B cell (primary cell): ENCODE data around the gene CLIP2. TPM values are rescaled to one million over a fixed set of nuclear protein-coding genes. Genes with fewer than 3 reads are reported as not detected.

ENCODE experiments used
- ATAC-seq: fragments of 200-7000 bp; cut with Tn5 transposase; one replicate; pipeline ENCODE4 v1.10.0; 2021; ENCODE audit warnings: low read depth, mild to moderate bottlenecking, moderate number of reproducible peaks, moderate library complexity
- CTCF ChIA-PET: fragments of 350-600 bp; sonication (Branson Sonifier 250); formaldehyde crosslinking; loops from one replicate; lab custom pipeline; 2021; ENCODE audit warnings: antibody characterized with exemption, inconsistent platforms; lab: Charles Lee
- POLR2A ChIA-PET: fragments of 350-600 bp; sonication (Branson Sonifier 250); formaldehyde crosslinking; loops from one replicate; lab custom pipeline; 2021; ENCODE audit warnings: antibody characterized with exemption; lab: Charles Lee
- DNase-seq: peaks from one replicate; pipeline ENCODE4 v3.0.0; 2013
- H2AFZ ChIP-seq: 2 replicates; pipeline ENCODE4 v1.6.1; 2012; ENCODE audit warnings: mild to moderate bottlenecking, low read depth, low read length; ENCODE audit not compliant: insufficient read depth, poor library complexity, severe bottlenecking
- H3K27ac ChIP-seq, 2 donors: 1 replicate in 1 of 2; 2 replicates in 1 of 2; pipeline ENCODE4 v1.5.1; 2012 to 2013; ENCODE audit warnings: low read length in 2 of 2, mild to moderate bottlenecking in 2 of 2, moderate library complexity in 1 of 2
- H3K27me3 ChIP-seq, 4 experiments: fragments of 200-600 bp in 1 of 4; sonication (generic) in 1 of 4; replicated peaks in 1 of 4; 1 replicate in 2 of 4; 2 replicates in 2 of 4; pipeline versions ENCODE4 v1.6.1 to v1.7.0; 2013 to 2016; ENCODE audit warnings: low read length in 3 of 4, mild to moderate bottlenecking in 2 of 4, mixed read lengths in 1 of 4, moderate library complexity in 1 of 4; ENCODE audit not compliant: insufficient read depth in 4 of 4, control insufficient read depth in 3 of 4; ENCODE audit errors: control extremely low read depth in 1 of 4
- H3K36me3 ChIP-seq, 2 experiments: replicated peaks in 1 of 2; 1 replicate in 1 of 2; 2 replicates in 1 of 2; pipeline versions ENCODE4 v1.6.1 to v1.7.1; 2013; ENCODE audit warnings: low read length in 1 of 2; ENCODE audit not compliant: insufficient read depth in 2 of 2, control insufficient read depth in 1 of 2; ENCODE audit errors: control extremely low read depth in 1 of 2, extremely low read depth in 1 of 2
- H3K4me1 ChIP-seq, 2 donors: fragments of 200-600 bp in 1 of 2; sonication (generic) in 1 of 2; 1 replicate in 1 of 2; 2 replicates in 1 of 2; pipeline versions ENCODE4 v1.5.1 to v1.6.1; 2013 to 2017; ENCODE audit warnings: low read length in 2 of 2; ENCODE audit not compliant: control insufficient read depth in 2 of 2, insufficient read depth in 2 of 2
- H3K4me2 ChIP-seq: replicated peaks from 2 replicates; pipeline ENCODE3; 2012; ENCODE audit warnings: mild to moderate bottlenecking, low read depth, low read length; ENCODE audit not compliant: poor library complexity, severe bottlenecking
- H3K4me3 ChIP-seq, 5 experiments: fragments of 200-600 bp in 1 of 5; sonication (generic) in 1 of 5; 1 replicate in 3 of 5; 2 replicates in 2 of 5; pipeline versions ENCODE4 v1.5.1 to v1.7.0; 2011 to 2016; ENCODE audit warnings: low read length in 4 of 5, mild to moderate bottlenecking in 4 of 5, low read depth in 2 of 5, control low read depth in 1 of 5, moderate library complexity in 1 of 5; ENCODE audit not compliant: insufficient read depth in 1 of 5; ENCODE audit errors: control extremely low read depth in 1 of 5, extremely low read depth in 1 of 5
- H3K79me2 ChIP-seq: fragments of 200-600 bp; sonication (generic); one replicate; pipeline ENCODE4 v1.6.0; 2016; ENCODE audit warnings: low read length; ENCODE audit not compliant: control insufficient read depth, insufficient read depth
- H3K9ac ChIP-seq: fragments of 200-600 bp; sonication (generic); 2 replicates; pipeline ENCODE4 v1.6.1; 2017; ENCODE audit warnings: mild to moderate bottlenecking, low read length, moderate library complexity
- H3K9me3 ChIP-seq, 3 donors: one replicate each; pipeline versions ENCODE4 v1.6.1 to v1.7.1; 2013; ENCODE audit warnings: low read length in 2 of 3; ENCODE audit not compliant: control insufficient read depth in 2 of 3, insufficient read depth in 1 of 3; ENCODE audit errors: control extremely low read depth in 1 of 3
- H4K20me1 ChIP-seq: 2 replicates; pipeline ENCODE4 v1.6.0; 2012; ENCODE audit warnings: mild to moderate bottlenecking, low read length; ENCODE audit not compliant: insufficient read depth, control insufficient read depth, poor library complexity, severe bottlenecking
- H3K27ac Mint-ChIP-seq: one replicate; pipeline ENCODE4 v1.8.0; 2021; ENCODE audit warnings: mixed read lengths
- H3K27me3 Mint-ChIP-seq: one replicate; pipeline ENCODE4 v1.8.0; 2021; ENCODE audit warnings: mixed read lengths
- H3K4me1 Mint-ChIP-seq: one replicate; pipeline ENCODE4 v1.8.0; 2021; ENCODE audit warnings: mixed read lengths
- H3K4me3 Mint-ChIP-seq: one replicate; pipeline ENCODE4 v1.8.0; 2021; ENCODE audit warnings: mixed read lengths
- H3K9me3 Mint-ChIP-seq: one replicate; pipeline ENCODE4 v1.8.0; 2022; ENCODE audit warnings: mixed read lengths; ENCODE audit not compliant: insufficient read depth
- CTCF ChIP-seq: fragments of 200-600 bp; IDR thresholded peaks from one replicate; pipeline ENCODE4 v1.8.0; 2022; ENCODE audit warnings: antibody characterized with exemption, mild to moderate bottlenecking
- EZH2 ChIP-seq: IDR thresholded peaks from 2 replicates; pipeline ENCODE4 v1.6.1; 2012; ENCODE audit warnings: borderline replicate concordance, low read depth, mild to moderate bottlenecking, moderate library complexity, low read length; ENCODE audit not compliant: insufficient read depth, poor library complexity, severe bottlenecking
- WGBS: methylation state at CpG from one replicate; pipeline ENCODE4 v1.1.5; 2013; ENCODE audit warnings: missing lambda C conversion rate; ENCODE audit not compliant: insufficient coverage; 5-methylcytosine and 5-hydroxymethylcytosine counted together
- intact Hi-C: fragments of 100-400 bp; cut with micrococcal nuclease; formaldehyde crosslinking; loops from one replicate; pipeline ENCODE4 v1.10.0; 2022
- polyA plus RNA-seq: library from polyadenylated mRNA; depleted of rRNA; stranded (reverse); fragments of >200 nt; gene quantifications from 2 replicates; pipeline ENCODE4 v1.2.3, GENCODE V29; 2012
- total RNA-seq, 2 donors: library from RNA; stranded (reverse); fragments of 120-200 nt in 1 of 2; gene quantifications; 1 replicate in 1 of 2; 2 replicates in 1 of 2; pipeline versions ENCODE4 v1.2.3 to v1.2.4, GENCODE V29; 2013 to 2022

The CLIP2 gene
- total and polyA plus RNA-seq, 2 donors (not counting 1 experiment from before 2014, with no cell fraction given) = 5.7 to 47.9 TPM

GRCh38 chr7:74293577-74293908, 4.3 kb downstream of the CLIP2 start:
- peaks cover 46% of the 10 kb centered on the region for H3K4me1 Mint-ChIP-seq
- no peak for TF ChIP-seq CTCF
- no peak for TF ChIP-seq EZH2
- no peak overlapping the region for H3K4me3 Mint-ChIP-seq

GRCh38 chr7:74294191-74294998, 5.2 kb downstream of the CLIP2 start:
- no peak for TF ChIP-seq CTCF
- Histone ChIP-seq H4K20me1 (peaks cover 6% of the 10 kb centered on the region), H3K27me3 (no peaks in the 10 kb centered on the region), H3K4me1 (peaks cover 10 to 24% of the 10 kb centered on the region in 2 donors), H3K36me3 (no peaks in the 10 kb centered on the region), H3K4me3 (no peak overlapping the region), H3K4me2 (no peak overlapping the region), H3K9ac (no peak overlapping the region), H2AFZ (no peak overlapping the region), H3K27ac (no peak overlapping the region), H3K9me3 (peaks cover 0 to 3% (median 0%) of the 10 kb centered on the region in 3 donors), H3K79me2 (peaks cover 71% of the 10 kb centered on the region)
- Mint-ChIP-seq H3K27ac (no peak overlapping the region), H3K4me1 (peaks cover 41% of the 10 kb centered on the region), H3K4me3 (no peak overlapping the region), H3K9me3 (no peaks in the 10 kb centered on the region), H3K27me3 (no peaks in the 10 kb centered on the region)
- DNase-seq (no peak), ATAC-seq (no peak)
- intact Hi-C loops = no loop called here
- WGBS = 95% methylated on average over 16 of the region's 17 CpGs
- ChIA-PET POLR2A (no interaction called here), CTCF (interaction anchor here (0.7 to 1.2 kb wide), 3 partner anchors 88 to 227 kb away, joined by 3 to 7 read pairs (median 3); no protein-coding TSS in a partner anchor)

More at GRCh38 chr7:74293577-74293908, 4.3 kb downstream of the CLIP2 start:
- Histone ChIP-seq H3K79me2 (peaks cover 72% of the 10 kb centered on the region), H3K27ac (no peak overlapping the region), H3K4me2 (peak overlapping the region; percentile 47), H3K9ac (no peak overlapping the region), H3K36me3 (no peaks in the 10 kb centered on the region), H3K27me3 (no peaks in the 10 kb centered on the region), H3K9me3 (peaks cover 0 to 3% (median 0%) of the 10 kb centered on the region in 3 donors), H3K4me1 (peaks cover 15 to 30% of the 10 kb centered on the region in 2 donors), H4K20me1 (peaks cover 6% of the 10 kb centered on the region), H2AFZ (no peak overlapping the region), H3K4me3 (no peak overlapping the region)
- Mint-ChIP-seq H3K27ac (no peak overlapping the region), H3K27me3 (no peaks in the 10 kb centered on the region), H3K9me3 (no peaks in the 10 kb centered on the region)
- ATAC-seq (no peak), DNase-seq (no peak)
- ChIA-PET POLR2A (no interaction called here), CTCF (interaction anchor here (0.7 to 7.0 kb wide), 3 partner anchors 86 to 107 kb away, joined by 3 to 48 read pairs (median 12); no protein-coding TSS in a partner anchor)
- WGBS = 36% methylated on average over 2 of the region's 4 CpGs
- intact Hi-C loops = no loop called here
